ENCODE data around the gene PSMA2.
A peak's percentile ranks its signal among the peaks of the same experiment; 100 is the strongest.

PSMA2 gene

DNA sequence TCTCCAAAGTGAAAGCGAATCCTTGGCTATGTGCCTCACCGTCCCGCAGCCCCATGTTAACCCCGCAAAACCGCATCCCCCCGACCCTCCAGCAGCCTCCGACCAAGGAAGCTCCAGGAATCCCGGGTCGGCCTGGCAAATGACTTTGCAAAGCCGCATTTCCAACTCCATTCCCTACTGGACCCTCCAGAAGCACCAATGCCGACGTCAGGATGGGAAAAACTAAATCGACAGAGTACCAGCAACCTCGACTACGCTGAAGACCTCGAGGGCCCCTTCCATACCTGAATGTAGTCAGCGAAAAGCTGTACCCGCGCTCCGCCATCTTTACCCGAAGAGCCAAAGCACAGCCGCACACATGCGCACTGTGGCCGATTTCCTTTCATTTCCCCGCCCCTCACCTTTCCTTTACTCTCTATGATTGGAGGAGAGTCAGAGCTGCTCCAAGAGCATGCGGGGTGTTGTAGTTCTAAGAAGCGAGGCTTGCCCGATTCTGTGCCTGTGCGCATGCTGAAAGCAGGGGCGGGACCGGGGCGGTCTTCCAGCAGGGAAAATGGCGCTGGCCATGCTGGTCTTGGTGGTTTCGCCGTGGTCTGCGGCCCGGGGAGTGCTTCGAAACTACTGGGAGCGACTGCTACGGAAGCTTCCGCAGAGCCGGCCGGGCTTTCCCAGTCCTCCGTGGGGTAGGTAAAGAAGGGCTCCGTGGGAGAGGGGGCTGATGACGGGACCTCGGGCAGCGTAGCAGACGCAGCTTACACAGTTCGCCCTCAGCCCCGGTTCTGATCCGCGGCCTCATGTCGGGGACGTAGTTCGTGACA, at the start of gene PSMA2, which contains the start of gene MRPL32:
Gene PSMA2, minus strand, starts transcription at position 341 of the 818 bp plus-strand sequence. Its CDS starts 16 bp downstream, at position 325.
Gene MRPL32, plus strand, starts transcription at position 543 of the 818 bp plus-strand sequence. Its CDS starts 11 bp downstream, at position 554.
- peak; percentile 97 to 98 for DNase-seq

DNA sequence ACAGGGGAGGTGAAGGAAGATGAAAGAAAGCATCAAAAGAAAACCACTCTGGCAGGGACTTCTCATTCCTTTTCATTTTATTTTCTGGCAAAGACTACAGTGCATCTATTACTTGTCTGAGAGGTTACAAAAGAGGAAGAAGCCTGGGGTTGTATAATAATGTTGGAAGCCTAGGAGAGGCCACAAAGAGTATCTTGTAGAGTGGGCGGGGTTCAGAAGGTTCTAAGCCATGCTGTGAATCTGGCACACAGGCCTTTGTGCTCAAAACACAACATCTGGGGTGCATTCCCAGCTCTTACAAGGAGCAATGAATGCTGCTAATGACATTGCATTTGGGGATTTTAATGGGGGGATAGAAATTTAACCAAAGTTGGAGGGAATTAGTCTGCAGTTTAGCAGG, 49.6 kb upstream of the PSMA2 start:
- no peak for DNase-seq

DNA sequence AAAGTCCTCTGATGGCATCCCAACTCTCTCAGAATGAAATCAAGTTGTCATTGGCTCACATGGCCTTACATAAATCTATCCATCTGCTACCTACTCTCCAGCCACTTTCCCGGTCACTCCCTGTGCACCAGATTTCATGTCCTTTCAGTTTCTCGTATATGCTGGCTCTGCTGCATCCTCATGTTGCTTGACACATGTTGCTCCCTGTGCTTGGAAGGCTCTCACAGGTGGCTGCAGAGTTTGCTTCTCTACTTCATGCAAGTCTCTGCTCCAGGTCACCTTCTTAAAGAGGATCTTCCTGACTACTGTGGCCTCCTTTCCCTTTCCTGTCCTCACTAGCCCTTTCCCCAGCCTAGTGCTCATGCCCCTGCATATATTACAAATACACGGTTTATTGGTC, 48.5 kb upstream of the PSMA2 start:
- DNase-seq = no peak

DNA sequence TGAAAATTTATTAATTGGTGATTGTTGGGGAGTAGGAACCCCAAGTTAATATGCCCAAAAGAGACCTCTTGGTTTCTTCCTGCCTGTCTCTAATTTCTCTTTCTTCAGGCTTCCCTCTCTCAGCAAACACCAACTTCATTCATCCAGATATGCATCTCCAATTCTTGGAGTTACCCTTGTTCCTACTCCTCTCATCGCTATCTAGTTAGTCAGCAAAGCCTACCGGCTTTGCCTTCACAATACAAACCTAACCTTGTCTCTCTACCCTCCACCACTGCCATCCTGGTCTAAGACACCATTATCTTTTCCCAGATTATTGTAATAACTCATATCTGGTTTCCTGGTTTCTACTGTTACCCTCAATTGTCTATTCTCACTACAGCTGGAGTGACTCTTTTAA, 48.1 kb upstream of the PSMA2 start:
- no peak for DNase-seq

DNA sequence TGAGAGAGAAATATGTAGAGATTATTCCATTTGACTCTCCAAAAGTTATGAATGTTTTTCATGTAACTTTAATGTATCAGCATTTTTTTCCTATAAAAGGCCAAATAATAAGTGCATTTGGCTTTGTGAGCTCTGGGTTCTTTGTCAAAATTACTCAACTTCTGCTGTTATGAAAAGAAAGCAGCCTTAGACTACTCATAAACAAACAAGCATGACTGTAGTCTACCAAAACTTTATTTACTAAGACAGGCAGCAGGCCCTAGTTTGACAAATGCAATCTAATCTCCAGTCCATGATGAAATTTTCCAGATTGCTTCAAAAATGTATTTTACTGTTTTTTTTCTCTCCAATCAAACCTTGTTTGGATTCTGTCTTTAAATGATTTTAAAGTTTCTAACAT, 46.5 kb upstream of the PSMA2 start:
- no peak for DNase-seq

DNA sequence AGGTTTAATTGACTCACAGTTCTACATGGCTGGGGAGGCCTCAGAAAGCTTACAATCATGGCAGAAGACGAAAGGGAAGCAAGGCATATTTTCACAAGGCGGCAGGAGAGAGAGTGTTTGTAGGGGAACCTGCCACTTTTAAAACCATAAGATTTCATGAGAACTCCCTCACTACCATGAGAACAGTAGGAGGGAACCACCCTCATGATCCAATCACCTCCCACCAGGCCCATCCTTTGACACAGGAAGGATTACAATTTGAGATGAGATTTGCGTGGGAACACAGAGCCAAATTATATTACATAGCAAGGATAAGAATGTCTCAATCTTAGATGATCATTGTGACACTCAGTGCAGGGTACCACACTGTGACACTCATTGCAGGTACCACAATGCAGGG, 44.4 kb upstream of the PSMA2 start:
- DNase-seq = no peak

DNA sequence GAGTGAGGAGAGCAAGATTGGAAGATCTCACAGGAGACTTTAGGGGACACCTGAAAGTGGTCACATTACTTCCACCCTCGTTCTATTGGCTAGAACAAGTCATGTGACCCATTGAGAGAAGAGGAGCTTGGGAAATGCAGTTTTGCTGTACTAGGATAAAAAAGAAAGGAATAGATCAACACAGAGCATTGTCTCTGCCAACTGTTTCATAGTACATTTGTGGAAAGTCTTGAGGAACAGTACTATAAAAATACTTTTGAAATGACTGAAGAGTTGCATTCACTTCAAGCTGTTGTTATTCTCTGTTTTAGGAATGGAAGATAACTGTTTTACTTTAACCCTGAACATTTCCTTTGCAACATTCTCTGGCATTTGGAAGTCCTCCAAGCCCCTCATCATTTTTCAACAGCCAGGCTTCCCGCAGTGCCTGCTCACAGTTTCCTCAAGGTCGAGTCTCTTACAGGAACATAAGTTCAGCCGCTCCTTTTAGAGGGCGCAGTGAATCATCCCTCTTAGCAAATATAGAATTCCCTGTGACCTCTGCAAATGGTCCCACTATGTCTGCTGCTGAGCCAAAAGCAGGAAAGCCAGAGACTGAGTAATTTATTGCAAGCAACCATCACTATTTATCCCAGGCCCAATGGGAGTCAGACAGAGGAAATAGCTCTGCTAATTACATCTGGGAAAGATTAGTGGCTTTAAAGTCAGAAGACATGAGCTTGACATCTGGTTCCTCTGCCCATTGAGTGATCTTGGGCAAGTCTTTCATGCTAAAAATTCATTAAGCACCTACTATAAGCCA, 40.9 kb upstream of the PSMA2 start:
- DNase-seq = no peak

DNA sequence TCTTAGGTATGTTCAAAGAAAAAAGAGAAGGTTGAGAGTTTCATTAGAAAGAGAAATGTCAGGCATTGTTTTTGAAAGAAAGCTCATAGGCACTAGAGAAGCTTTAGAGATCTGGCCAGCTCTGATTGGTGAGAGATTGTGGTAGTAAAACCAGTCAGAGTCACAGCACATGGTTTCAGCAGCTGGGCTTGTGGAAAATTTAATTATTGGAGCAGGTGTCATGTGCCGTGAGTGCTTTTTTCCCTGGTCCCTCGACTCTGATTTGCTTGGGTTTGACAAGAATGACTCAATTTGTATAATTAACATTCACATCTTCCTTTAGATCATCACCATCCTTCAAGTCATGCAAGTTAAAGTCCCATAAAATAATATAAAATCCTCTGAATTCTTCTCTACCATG, 35.4 kb upstream of the PSMA2 start:
- DNase-seq = no peak

DNA sequence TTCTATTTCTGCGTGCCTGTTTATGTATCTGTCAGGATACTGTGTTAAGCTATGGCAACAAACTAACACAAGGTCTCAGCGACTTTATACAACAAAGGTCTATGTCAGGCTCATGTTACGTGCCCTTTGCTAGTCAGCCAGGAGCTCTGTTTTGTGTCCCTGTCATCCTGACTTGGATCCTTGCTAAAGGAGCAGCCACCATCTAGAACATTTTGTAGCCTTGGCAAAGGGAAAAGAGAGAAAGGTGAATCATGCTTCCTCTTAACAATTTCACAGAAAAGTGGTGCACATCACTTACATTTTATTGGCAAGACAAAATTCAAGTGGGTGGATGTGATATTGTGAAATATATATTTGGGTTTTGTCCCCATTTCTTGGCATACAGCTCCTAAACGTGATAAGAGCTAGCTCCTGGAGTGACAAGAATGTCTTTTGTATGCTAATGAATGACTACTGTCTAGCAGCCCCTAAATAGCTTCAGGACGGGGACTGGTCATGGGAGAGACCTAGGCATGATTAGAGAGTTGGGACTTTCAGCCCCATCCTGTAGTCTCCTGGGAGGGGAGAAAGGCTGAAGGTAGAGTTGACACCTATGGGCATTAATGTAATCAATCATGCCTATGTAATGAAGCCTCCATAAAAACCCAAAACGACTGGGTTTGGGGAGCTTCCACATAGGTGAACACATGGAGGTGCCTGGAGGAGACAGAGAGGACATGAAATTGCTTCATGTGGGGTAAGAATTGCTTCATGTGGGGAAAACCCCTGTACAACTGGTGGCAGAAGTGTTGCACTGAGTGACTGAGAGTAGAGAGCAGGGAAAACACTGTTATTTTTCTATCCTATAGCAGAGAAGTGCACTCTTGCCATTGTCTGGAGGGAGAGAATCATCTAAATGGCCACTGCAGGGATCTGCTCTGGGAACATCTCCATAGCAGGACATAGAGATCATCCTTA, 33.2 kb upstream of the PSMA2 start:
- DNase-seq = no peak

DNA sequence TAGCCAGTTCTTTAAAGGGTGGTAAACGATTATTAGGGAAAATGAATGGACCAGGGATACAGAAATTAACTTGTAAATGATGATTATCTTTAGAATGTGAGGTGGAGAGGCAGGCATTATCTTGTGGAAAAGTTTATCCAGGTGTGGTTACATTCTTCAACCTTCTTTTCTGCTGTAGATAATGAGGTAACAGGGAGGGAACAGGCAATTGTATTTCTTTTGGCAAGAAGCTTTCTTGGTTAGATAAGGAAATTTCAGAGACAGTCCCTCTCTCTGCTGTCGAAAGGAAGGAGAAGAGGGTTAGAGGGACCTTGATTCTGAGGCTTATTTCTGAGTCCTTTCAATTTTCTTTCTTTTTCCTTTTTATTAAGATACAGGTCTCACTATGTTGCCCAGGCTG, 32.3 kb upstream of the PSMA2 start:
- DNase-seq = no peak

DNA sequence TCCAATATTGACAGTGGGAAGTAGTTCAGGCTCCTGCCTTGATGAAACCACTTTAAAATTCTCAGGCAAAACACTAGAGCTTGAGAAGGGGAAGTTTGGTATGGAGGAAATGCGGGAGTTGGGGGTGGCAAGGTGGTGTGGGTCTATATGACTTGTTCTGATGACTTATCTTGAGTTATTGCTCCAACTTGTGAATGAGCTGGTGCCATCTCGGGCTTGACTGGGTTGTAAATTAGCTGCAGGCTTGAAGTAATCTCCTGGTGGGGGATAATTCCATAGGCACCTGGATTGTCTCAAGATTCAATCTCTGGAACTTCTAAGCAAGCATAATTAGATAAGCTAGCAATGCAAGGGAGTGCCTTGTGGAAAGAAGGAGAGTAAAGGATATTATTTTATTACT, 29.2 kb upstream of the PSMA2 start:
- no peak for DNase-seq

DNA sequence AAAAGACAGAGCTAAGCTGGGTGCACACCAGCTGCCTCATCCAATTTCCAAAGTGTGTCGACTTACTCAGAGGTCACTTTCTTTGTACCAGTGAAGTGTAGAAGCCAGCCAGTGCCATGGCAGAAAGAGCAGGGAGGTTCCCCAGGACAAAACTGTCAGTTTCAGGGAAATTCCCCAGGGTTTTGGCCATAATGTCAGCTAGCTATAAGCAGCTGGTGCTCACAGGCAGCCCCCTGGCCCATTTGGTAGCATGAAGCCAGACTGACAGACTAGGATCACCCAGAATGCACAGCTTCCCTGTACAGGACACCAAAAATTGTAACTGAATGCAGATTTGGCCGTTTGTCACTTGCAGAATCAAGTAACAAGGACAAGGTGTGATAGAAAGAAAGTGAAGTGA, 28.8 kb upstream of the PSMA2 start:
- no peak for DNase-seq

DNA sequence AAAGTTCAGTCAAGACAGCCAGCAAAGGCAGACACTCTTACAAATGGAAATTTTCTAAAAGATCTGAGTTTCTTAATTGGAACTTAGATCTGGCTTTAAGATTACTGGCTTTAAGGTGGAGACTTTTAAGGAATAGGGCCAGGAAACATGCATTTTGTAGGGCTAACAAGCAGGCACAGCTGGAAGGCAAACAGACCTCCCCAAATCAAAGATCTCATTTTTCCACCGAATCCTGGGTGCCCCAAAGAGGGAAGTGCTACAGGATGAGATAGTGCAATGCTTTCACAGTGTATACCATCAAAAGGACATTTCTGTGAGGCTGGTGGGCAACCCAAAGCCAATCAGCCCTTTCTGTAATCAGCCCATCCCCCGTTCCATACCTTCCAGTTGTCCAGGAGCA, 27.6 kb upstream of the PSMA2 start:
- DNase-seq = no peak

DNA sequence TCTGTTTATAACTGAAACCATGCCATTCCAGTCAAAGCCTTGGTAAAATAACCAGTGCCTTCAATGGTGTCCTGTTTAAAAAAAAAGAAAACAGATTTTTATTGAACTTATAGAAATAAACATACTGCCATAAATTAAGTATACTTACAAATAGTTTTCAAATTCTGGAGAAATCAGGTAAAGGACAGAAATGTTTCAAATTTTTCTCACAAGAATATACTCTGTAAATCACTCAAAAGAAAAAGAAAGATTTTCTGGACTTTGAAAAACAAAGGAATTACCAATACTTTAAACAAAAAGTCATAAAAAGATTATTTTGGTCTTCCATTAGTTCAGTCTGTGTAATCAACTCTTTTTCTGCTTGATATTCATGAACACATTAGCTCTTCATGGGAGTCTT, 24.1 kb upstream of the PSMA2 start:
- DNase-seq = no peak

DNA sequence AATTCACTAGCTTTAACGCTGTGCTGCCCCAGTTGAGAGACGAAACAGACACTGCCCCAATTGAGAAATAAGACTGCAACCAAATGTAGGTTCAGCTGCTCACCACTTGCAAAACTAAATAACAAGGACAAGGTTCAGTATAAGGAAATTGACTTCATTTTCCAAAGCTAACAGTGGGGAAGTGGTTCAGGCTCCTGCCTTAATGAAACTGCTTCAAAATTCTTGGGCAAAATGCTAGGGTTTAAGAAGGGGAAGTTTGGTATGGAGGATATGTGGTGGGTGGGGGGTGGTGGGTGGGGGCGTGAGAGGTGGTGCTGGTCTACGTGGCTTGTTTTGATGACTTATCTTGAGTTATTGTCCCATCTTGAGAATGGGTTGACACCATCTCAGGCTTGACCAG, 22.0 kb upstream of the PSMA2 start:
- DNase-seq = no peak

DNA sequence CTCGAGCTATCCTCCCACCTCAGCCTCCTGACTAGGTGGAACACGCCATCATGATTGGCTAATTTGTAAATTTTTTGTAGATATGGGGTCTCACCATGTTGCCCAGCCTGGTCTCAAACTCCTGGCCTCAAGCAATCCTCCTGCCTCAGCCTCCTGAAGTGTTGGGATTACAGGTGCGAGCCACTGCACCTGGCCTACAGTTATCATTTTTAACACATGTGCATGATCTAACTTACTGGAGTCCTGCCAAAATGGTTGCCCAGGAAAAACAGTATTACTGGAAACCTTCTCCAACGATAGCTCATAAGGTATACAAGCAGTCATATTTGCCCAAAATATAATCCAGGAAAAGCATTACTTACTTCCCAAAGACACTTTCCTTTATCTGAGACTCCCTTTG, 20.4 kb upstream of the PSMA2 start:
- no peak for DNase-seq

DNA sequence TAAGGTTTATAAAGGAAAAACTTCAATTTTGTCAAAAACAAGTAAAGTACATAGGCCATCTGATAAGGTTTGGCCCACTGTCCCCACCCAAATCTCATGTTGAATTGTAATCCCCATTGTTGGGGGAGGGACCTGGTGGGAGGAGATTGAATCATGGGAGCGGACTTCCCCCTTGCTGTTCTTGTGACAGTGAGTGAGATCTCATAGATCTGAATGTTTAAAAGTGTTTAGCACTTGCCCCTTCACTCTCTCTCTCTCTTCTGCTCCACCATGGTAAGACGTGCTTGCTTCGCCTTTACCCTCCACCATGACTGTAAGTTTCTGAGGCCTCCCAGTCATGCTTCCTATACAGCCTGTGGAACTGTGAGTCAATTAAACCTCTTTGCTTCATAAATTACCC, 18.4 kb upstream of the PSMA2 start:
- DNase-seq = no peak

DNA sequence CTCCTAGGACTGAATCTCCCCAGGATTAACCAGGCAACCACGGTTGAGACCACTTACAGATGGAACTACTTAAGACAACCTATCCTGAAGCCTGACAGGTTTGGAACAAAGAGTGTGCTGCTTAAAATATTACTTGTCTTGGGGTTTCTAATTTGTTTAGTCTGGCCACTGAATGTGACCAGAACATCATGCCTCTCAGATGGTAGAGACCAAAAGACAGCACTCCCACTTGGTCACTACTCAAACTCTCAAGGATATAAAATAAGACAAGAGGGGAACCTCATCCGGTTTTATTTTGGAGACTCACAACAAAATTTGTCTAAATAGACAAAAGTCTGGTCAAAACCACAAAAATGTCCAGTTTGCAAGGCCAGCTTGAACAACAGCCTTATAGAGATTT, 15.5 kb upstream of the PSMA2 start:
- DNase-seq = no peak

DNA sequence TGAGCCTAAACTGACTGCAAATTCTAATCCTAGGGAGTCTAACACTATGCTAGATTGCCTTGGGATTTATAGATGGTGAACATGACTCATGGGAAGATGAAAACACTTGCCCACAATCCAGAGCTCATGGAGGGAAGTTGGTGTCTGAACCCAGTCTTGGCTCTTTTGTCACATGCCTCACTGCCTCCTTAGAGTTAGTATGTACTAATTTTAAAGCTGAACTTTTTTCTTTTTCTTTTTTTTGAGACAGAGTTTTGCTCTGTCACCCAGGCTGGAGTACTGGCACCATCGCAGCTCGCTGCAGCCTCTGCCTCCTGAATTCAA, 14.6 kb upstream of the PSMA2 start:
- no peak for DNase-seq

DNA sequence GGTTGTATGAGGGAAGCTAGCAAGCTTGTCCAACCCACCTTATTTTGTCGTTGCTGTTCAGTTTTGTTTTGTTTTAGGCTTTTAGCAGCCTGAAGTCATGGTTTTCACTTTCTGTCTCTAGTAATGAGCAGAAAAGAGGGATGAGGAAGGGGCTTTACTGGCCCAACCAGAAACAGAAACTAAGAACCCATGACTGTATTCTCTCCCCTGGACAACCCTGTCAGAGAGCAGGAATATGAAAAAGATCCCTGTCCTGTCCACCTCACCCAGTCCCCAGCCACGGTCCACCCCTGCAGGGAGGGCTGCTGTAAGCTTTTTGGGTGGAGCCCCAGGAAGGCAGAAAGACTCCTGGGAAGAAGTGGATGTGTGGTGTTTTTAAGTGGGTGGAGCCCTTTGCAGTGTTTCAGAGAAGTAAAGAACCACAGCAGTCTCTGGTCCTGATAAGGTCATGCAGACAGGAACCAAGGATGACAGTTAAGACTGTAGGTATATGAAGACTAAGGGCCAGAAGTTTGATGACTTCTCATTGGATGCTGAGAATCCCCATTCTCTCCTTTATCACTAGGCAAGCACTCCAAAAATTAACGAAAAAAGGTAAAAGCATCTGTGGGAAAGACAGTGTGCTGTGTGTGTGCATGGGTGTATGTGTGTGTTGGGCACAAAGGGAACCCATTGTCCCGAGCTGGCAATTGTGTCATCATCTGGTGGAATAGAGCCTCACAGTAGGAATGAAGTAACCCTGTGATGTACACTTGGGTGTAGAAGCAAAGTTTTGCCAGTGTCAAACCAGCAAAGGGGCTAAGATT, 14.1 kb upstream of the PSMA2 start:
- DNase-seq = no peak

DNA sequence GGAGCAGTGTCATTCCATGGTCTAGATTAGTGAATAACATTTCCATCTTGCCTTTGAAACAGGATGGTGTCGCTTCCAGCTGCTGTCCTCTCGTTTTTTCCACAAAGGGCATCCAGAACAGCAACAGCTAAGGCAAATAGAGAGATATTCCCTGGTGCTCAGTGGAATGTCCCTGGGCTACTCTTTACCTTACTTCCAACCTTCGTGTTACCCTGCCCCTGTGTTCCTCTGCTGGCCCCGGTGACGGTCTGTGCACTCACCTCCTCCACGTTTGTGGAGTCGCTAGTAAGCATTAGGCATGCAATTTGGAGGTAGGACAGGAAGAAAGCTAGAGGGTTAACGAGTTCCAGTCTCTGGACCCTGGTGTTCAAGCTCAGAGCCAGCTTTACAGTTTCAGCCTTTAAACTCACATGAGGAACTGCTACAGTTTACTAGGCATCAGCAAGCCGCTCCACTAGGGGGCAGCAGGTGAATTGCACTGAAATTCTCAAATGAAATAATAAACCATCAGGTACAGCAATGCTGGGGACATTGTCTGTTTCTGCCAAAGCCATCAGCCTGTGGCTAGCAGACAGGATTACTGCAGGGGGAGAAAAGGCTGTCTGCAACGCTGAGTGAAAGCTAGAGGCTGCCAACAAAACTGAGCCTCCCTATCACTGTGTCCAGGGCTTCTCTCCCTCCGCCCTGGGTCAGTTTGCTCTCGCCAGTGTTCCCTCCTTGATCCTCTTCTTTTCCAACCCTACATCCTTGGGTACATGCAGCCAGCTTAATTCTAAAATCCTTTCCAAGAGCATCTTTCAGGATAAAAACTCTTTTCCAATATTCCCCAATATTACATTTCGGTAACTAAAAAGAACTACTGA, 9.2 kb upstream of the PSMA2 start:
- DNase-seq = peak; percentile 29 to 80

All from NCI-H526 (cell line).